ENCODE results near the gene LONP2.

The LONP2 gene

DNA sequence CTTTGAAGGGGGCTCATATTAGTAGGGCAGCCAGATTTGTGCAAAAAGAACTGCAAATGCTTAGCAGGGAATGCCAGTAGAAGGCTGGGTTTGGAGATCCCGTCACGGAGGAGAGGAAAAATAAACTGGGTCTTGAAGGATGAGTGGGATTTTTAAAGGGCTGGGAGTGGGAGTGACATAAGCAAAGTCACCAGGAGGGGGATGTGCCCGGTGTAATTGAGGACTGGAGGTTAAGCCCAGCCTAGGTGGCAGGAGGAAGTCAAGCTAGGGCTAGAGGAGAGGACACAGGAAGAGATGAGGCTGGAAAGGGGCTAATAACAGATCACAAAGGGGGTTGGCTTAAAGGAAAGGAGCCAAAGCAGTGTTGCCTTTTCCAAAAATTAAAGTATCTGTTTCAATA, 23.2 kb upstream of the LONP2 start:
- no peak for TF ChIP-seq CTCF (IDR thresholded peaks at IDR 0.05; ENCODE audit: control insufficient read depth, insufficient read depth, low read depth, low read length, missing control alignments)
- no peak overlapping the region for H3K4me3 ChIP-seq (ENCODE audit: control insufficient read depth, low read depth, low read length)

DNA sequence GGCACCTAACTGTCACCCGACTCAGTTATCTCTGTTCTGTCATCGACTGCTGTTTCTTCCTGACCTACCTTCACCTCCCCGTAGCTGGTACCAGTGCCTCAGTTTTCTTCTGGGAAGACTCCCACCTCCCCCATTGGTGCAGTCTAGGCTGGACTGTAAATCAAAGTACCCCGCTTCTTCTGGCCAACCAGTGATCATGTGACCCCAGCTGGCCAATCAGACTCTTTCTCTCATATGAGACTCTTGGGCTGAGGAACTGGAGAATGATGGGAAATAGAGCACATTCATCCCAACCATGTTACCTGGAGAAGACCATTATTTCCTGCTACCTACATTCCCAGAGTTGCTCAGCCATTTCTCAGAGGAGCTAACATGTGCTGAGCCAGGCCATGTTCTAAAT, 20.6 kb upstream of the LONP2 start:
- no peak overlapping the region for H3K4me3 ChIP-seq (ENCODE audit: control insufficient read depth, low read depth, low read length)
- TF ChIP-seq CTCF (IDR thresholded peaks at IDR 0.05; ENCODE audit: control insufficient read depth, insufficient read depth, low read depth, low read length, missing control alignments), result no peak
- DNase-seq (ENCODE audit: low read depth), result no peak

More for the DNA sequence above, 23.2 kb upstream of the LONP2 start:
- DNase-seq (ENCODE audit: low read depth), result no peak

DNA sequence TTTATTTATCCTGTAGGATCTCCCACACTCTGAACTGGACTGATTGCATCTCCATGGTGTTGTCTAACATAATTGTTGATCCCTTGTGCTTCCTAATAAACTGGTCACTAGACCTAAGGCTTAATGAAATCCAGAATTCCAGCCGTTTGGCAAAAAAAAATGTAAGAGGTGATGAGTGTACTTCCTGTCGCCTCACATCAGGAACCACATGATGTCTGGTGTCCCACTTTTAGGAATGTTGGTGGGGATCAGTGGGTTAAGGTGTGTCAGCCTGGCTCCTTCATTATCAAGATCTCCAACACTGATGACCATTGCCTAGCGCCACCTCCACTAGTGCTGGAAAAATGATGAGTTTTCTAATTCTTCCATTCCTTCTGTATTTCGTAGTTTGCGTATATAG, 18.6 kb upstream of the LONP2 start:
- no peak for TF ChIP-seq CTCF (IDR thresholded peaks at IDR 0.05; ENCODE audit: control insufficient read depth, insufficient read depth, low read depth, low read length, missing control alignments)
- no peak for DNase-seq (ENCODE audit: low read depth)
- no peak overlapping the region for H3K4me3 ChIP-seq (ENCODE audit: control insufficient read depth, low read depth, low read length)

DNA sequence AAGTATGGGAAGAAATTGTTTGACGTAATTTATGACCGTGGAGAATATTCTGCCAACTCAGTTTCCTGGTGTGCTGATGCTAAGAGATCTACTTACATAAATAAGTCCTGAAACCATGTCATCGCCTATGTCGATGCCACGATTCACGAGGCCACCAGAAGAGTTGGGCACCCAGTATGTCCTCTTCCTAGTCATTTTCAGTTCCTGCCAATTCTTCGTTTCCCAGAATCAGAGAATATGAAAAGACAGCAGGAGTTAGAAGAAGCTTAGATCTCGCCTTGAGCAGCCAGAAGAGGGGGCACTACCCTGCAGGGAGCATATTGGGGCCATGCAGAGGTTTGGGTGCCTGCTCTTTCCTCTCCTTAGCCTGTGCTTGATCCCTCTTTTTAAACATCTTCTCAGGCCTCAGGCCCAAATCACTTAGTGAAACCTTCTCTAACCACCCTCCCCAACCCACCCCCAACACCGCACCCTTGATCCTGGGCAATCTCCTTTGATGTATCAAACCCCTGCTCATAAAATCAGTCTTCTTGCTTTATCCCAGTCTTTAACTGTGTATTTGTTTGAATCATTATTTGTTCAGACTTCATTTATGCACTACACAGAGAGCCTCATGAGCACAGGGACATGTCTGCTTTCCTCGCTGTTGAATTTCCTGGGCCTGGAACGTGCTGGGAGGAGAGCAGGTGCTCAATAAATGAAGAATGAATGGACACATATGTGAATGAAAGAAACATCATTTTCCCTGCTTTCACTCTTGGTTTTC, 12.2 kb upstream of the LONP2 start:
- no peak for DNase-seq (ENCODE audit: low read depth)
- peak; percentile 54 for TF ChIP-seq CTCF (IDR thresholded peaks at IDR 0.05; ENCODE audit: control insufficient read depth, insufficient read depth, low read depth, low read length, missing control alignments)

DNA sequence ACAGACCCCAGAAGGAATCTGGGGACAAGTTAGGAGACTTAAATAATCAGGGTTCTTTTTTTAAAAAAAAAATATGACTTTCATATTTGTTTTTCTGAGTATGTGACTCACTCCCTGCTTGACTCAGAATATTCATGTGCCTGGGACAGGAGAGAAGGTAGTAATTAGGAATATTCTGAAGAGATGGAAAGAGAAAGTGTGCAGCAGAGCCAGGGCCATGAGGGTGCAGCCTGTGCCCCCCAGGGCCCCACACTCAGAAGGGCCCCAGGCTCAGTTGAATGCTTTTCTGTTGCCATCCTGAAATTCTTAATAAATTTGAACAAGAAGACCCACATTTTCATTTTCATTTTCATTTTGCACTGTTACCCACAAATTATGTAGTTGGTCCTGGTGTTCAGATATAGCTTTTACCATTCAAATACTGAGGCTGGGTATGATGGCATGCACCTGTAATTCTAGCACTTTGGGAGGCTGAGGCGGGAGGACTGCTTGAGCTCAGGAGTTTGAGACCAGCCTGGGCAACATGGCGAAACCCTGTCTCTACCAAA, 11.5 kb upstream of the LONP2 start:
- no peak for TF ChIP-seq CTCF (IDR thresholded peaks at IDR 0.05; ENCODE audit: control insufficient read depth, insufficient read depth, low read depth, low read length, missing control alignments)
- no peak overlapping the region for H3K4me3 ChIP-seq (ENCODE audit: control insufficient read depth, low read depth, low read length)
- no peak for DNase-seq (ENCODE audit: low read depth)

More for the DNA sequence above, 12.2 kb upstream of the LONP2 start:
- H3K4me3 ChIP-seq (ENCODE audit: control insufficient read depth, low read depth, low read length), result no peak overlapping the region

- no peak for TF ChIP-seq CTCF (IDR thresholded peaks at IDR 0.05; ENCODE audit: control insufficient read depth, insufficient read depth, low read depth, low read length, missing control alignments)
- no peak for DNase-seq (ENCODE audit: low read depth)
- H3K4me3 ChIP-seq (ENCODE audit: control insufficient read depth, low read depth, low read length), result no peak overlapping the region
These were observed 9.5 kb upstream of the LONP2 start for GRCh38 chr16:48234630-48235029.

Data from AG09309 (cell line).